NCI-H2171 treated with DMSO at 0.1 percent for 48 hours (cell line): ENCODE data around the gene FLT1.

Experiments
- DNase-seq: peaks from one replicate; lab custom pipeline; 2025; lab: John Stamatoyannopoulos, UW

The FLT1 gene

DNA sequence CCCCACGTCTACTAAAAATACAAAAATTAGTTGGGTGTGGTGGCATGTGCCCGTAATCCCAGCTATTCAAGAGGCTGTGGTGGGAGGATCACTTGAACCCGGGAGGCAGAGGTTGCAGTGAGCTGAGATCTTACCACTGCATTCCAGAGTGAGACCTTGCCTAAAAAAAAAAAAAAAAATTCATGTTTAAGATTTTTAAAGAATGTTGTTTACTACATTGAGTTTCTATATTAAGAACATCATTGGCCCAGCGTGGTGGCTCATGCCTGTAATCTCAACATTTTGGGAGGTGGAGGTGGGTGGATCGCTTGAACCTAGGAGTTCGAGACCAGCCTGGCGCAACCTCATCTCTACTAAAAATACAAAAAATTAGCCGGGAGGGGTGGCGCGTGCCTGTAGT lies 31.9 kb upstream of the FLT1 start:
- no peak for DNase-seq

DNA sequence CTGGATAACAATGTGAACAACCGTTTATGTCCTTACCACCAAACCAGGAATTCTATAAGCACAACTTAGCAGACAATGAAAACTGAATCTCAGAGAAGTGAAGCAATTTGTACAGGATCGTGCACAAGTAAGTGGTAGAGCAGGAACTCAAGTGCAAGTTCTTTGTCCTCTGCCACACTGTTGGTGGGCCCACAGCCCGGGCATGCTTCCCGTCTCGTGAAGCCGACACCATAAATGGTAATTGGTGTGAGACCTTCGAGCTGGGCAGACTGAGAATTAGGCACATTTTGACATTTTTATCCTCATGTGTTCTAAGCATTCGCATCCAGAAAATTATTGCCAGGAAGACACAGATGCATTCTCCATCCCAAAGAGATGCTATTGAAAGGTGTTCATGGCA lies 27.9 kb upstream of the FLT1 start:
- DNase-seq = no peak

DNA sequence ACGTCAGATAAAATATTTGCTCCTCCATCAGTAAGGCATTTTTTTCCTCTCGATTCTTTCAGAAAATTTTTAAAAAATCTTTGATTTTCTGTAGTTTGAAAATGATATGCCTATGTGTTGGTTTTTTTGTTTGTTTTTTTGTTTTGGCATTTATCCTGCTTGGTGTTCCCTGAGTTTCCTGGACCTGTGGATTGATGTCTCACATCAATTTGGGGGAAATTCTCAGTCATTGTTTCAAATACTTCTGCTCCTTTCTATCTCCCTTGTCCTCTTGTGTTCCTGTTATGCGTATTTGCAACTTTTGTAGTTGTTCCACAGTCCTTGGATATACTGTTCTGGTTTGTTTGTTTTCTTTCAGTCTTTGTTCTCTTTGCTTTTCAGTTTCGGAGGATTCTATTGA lies 18.8 kb upstream of the FLT1 start:
- no peak for DNase-seq

DNA sequence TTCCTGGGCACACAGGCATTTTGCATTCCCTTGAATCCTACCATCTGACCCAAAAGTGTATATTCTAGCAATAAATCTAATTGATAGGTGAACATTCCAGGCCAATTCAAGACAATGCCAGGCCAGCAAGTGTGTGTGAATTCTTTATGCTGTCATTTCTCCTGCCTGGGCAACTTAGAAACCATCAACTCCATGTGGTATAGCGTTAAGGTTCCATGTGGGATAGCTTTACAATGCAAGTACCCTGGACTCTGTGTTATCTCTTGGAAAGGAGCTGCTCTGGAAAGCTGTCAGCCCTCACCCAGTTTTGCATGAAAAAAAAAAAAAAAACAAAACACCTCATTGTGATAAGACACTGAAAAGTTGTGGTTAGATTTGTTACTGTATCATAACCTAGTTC lies 15.6 kb upstream of the FLT1 start:
- no peak for DNase-seq

DNA sequence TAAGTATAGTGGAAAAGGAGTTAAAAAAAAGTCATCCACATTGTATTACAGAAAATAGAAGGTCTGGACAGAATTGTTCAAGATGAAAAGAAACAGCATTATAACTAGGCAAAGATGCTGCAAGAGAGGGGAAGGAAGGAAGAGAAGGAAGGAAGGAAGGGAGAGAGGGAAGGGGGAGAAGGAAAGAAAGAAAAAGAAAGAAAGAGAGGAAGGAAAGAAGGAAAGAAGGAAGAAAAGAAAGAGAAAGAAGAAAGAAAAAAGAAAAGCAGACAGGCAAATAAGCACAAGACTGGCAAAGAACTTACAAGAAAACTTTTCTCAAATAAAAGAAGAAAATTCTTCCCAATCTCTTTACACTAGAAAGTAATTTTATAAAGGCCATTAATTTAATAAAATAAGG lies 15.1 kb upstream of the FLT1 start:
- no peak for DNase-seq

DNA sequence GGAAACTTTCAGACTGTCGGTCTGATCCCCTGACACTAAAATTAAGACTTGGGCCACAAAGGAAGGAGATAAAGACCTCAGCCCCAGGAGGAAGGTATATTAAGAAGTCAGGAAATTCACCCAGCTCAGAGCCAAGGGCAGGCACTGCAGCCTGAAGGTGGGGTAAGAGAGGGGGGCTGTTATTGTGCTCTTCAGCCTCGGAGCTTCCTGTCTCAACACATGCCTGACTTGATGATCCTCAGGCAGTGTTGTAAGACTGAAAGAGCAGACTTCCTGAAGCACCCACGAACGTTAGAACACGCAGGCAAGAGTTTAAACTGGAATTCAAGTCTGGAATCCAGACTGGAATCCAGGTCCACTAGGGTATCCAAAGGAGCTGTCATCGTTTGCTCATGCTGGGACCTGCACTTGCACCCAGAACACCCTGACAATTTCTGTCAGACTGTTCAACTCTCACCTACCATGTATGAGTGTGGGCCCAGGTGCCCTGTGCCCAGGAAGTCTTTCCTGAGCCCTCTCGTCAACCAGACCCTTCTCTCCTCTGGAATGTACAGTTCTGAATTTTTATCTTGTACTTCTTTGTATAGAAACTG lies 10.7 kb upstream of the FLT1 start:
- no peak for DNase-seq

DNA sequence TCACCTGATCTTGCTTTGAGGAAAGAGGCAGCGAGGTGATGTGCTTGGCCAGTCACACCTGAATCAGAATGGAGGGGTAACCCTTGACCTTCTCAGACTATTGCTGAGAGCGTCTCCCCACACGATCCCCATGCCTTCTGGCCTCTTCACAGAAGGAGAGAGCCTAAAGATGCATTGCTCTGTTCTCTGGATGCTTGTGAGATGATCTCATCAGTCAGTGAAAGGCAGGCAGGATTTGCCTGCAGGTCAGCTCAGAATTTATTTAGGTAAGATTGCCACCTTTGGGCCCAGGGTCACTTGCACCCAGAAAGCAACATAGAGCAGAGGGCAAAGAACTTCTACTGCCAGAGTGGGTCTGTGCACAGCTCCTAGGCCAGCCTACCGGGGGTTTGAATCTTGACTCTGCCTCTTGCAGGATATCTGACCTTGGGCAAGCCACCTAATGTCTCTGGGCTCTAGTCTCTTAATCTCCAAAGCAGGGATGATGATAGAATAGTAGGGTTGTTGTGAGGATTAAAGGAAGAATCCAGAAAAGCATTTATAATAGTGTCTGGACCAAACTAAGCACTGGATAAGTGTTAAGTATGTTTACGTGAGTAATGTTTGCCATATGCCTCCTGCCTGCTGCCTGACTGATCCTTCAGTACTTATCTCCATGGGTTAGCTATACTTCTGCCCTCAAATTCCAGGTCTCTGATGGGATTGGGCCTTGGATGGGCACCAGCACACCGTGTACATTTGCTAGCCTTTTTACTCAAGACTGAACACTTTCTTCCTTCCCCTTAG lies 8.4 kb upstream of the FLT1 start:
- DNase-seq = no peak

DNA sequence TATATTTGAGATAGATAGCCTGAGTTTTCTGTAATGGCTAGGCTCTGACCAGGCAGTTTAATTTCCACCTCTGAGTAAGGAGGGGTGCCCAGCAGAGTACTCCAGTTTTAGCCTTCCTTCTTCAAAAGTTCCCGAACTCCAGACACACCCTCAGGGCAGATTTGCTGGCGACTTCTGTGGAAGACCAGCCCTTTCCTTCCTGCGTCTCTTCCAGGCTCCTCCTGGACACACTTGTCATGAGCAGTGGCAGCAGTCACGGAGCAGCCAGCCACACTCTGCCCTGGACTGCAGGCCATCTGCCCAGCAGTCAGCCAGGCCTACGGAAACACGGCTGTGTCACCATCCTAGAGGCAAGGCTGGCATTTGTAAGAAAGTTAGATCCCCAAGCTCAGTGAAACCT lies 6.6 kb upstream of the FLT1 start:
- no peak for DNase-seq

DNA sequence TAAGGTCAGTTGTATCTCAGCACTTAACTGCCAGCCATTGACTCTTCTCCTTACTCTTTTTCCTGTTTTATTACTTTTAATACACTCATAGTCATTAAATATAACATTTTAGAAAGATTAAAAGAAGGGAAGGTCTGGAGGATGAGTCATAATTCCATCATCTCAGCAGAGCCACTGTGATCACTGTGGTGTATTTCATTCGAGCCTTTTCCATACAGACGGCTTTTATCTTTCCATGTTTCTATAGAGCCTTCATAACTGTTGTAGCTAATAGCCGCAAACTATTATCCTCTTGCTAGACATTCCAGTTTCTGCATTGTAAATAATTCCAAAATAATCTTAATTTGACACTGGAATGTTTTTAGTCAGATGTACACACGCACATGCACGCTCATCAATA lies 4.7 kb upstream of the FLT1 start:
- DNase-seq = no peak

DNA sequence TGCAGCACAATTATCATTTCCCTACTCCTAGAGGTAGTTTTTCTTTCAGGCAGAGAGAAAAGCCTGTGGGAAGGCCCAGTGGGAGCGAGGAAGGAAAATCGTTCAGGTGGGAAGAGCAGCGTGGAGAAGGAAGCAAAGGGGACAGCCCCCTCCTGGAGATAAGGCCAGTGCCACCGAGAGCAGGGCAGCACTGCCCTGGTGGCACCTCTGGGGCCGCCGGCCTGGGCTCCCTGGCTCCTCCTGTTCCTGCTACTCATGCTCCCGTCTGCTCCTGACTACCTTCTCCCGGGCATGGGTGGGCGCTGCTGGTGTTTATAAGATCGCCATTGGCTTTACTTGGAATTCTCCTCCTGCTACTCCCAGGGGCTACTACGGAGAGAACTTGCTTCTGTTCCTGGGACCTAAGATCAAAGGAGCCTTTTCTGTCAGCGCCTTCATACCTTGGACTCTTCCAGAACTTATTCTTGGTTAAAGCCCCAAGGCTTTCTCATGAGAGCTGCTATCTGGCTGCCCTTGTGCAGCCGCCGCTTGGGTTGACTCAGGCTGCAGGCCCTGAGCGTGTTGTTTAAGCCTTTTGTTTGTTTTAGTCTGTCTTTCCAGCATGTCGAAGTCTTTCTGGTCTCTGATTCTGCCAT lies 3.7 kb upstream of the FLT1 start:
- no peak for DNase-seq

DNA sequence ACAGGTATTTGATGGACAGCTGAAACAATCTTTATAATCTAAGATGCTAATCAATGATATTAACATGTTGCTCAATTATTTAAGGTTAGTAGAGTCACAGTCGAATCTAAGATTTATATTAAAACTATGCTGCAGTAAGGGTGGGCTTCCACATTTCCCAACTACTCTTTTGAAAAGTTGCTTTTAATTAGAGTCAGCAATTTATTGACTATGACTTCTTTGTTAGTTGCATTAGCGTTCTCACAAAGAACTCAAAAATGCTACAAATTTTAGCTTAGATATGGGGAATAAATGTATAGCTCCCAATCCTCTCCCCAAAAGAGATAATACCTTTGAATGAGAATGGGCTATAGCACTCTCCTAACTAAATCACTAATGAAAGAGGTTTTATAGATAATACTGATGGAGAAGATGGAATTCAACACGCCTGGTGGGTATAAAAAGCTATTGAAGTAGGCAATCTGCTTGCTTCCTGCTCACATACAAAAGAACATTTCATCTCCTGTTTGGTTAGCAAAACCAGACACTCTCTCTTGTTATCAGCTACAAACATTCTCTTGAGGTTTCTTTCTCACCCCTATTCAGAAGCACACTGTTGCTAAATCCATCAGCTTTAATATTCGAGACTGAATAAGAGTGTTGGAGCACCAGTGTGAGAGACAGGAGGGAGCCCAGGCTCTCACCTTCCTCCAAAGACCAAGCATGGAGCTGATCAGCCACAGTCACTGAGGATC lies 2.4 kb upstream of the FLT1 start:
- DNase-seq = no peak

DNA sequence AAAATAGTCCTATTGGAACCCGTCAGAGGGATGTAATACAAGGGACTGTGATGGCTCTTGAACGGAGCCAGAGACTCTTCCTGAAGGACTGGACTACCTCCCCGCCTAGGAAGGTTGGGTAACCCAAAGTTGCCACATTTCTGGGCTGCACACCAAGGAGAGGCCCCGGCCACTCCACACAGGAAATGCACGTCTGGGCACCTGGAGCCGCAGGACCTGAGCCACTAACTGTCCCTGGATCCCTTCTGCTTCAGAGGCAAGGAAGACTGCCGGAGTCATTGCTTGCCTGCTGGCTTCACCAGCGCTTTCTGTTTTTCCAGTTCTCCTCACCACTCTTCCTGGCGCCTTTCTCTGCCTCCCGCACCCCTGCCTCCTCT lies 1.2 kb upstream of the FLT1 start:
- DNase-seq = no peak

DNA sequence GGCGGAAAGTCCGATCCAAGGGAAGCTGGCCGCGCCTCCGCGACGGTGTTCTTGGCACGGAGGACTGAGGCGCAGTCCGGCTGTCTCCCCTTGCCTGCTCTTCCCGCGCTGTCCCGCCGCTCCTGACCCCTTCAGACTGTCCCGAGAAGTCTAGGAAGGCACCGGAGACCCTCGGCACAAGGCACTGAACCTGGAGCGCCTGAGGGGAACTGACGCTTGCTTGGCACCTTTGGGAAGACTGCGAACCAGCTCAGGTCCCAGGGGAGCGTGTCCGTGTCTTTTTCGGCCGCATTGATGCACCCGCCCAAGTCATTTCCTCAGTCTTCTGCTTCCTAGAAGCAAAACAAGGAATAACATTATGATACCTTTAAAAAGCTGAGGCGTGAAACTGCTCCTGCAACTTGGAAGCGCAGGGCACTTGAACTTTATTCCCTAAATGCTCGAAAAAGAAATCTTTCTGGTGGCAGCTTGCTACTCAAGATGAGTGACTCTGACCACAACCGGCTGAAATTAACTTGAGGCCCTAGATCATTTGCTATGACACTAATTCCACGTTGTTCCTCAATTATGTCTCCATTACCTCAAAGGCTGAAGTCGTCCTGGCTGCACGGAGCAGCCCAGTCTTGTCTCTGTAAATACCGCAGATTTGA lies 735 bp upstream of the FLT1 start:
- no peak for DNase-seq

DNA sequence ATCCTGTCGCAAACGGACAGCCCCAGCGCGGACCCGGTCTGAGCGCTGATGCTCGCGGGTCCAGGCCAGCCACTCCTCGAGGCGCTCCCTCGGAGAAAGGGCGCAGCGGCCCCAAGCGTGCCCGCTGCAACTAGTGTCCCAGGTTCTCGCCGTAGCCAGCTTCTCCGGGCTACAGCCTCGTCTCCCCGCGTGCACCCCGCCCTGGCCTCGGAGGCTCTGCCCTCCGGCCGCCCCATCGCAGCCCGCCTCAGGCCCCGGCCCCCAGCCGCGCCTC lies 487 bp downstream of the FLT1 start:
- DNase-seq = no peak

DNA sequence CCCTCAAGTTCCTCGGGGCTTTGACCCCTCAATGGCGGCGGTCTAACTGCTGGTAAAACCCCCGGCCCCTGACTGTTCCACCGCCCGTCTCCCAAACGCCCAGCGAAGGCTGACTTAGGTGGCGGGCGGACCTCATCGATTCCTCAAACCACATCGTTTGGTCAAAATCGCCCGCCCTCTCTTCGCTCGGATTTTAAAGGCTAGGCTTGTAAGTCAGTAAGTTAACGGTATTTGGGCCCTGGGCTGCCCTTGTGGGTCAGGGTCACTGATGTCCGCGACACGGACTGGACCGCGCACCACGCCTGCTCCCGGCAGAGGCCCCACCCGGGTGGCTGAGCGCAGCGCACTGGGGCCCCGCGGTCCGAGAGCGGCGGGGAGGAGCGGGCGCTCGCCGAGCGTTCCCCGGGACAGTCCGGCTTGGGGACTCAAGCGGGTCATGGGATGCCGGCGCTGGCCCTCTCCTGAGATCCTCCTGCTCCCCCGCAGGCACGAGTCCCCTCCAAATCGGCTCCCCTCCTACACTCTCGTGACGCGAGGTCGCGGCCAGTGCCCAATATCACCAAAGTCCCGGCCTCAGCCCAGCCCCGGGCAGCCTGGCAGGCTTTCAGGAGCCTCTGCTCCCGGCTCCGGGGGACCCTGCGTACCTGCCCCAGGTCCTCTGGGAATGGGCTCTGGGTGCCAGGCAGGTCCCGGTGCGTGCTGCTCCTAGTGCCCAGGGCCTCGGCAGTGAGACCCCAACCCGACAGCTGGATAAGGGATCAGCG lies 1.0 kb downstream of the FLT1 start:
- no peak for DNase-seq

DNA sequence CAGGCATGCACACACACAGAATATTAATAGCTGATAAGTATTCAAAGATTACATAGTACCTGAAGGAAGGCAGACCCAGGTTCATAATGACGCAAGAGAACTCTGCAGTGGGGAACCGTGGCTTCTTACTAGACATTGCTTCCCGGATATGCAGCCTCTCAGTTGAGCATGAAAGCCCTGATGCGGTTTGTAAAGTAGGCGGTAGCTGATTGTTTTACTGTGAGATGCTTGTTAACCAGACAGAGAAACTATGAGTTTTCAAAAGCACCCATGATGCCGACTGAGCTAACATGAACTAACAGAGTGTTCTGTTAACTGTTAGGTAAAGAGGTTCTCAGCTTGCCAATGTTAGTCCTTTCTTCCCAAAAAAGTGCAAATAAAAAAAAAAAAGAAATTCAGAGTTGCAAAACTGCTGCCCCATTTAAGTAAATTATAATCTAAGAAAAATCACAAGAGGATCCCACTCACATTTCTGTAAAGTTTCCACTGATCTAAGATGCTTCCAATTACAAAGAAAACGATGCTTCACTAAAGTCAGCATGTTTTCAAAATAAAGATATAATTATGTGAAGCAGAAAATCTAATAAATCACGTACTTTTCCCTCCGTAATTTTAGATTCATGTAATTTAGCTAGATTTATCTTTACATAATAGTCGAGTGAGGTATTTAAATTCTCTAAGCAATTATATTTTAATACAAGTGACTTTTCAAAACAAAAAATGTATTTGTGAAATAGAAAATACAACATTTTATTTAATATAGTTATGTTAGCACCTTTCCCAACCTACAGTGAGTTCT lies 2.2 kb downstream of the FLT1 start:
- no peak for DNase-seq

DNA sequence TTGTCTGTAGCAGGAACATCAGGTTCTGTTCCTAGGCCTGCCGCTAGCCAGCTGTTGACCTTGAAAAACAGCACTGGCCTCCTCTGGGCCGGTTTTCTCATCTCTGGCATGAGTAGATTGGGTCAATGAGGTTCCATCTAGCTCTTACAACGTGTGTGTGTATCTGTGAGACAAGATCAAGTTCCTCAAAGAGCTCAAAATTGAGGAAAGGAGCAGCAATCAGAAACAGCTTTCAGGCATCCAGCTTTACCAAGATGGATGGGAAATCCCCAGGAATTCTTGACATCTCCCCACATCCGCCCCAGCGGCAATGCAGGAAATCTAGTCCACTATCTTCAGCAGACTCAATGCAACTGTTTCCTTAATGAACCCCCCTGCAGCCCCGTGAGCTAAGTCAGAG lies 4.9 kb downstream of the FLT1 start:
- no peak for DNase-seq

DNA sequence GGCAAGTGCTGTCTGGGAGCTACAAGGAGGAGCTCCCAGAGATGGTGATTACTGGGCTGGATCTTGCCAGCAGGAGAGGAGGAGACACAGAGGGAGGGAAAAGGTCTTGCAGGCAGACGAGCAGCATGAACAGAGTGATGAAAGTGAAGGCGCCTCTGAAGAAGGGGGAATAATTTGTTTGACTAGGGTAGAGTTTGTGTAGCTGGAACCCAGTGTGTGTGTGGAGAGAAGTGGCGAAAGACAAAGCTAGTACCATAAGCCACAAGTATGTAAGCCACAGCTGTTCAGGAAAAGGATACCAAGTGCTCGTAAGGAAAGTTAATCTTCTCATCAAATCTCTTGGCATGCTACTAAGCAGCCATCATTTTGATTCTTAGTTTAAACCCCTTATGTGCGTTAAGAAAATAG lies 5.4 kb downstream of the FLT1 start:
- no peak for DNase-seq

DNA sequence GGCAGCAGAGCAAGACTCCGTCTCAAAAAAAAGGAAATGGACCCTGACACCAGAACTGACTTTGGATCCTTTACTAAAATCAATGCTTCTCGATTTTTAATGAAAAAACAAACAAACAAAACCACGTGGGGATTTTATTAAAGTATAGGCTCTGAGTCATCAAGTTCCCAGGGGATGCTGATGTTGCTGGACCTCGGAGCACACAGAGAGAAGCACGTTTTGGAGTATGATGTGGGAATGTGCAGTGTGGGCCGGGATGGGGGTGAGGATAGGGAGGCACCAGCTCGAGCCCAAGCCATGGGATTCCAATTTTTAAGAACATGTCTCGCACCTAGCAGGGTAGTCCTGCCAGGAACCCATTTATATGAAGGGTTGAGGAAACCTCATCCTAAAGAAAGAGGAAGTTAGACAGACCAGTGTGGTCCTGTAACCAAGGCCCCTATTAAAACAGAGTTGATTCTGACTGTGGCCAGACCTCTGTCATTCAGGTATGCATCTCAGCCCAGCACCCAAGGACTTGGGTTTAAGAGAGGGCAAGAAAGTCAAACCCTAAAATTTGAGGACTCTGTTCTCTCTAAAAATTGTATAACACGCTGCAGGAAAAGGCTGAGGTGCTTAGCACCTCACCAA lies 6.4 kb downstream of the FLT1 start:
- no peak for DNase-seq

DNA sequence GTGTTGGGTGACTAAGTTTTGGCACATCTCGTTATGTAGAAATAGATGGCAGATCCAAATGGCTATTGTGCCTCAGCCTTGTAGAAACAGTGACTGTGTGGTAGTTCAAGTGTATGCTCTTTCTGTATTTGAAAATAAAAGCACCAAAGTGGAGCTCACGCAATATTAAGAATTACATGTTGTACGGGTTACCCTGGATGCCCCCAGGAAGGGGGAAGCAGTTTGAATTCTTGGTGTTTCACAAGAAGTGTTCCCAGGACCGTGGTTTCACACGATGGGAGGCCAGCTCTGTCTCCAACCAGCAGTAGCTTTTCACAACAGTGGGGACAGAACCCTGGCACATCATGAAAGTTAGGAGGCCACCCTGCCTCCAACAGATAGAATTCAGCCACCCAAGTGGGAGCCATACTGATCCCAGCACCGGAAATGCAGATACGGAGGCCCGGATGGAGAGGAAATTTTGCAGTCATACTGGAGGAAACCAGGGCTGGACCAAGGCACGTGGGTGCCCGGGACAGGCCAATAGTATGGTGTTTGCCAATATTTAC lies 8.9 kb downstream of the FLT1 start:
- DNase-seq = no peak
